OCI-LY1 (cell line): ENCODE results near the gene DISP1.

ENCODE experiments used
- H2AFZ ChIP-seq: fragments of 200-600 bp; sonication (generic), shearing (Covaris generic); 2 replicates; pipeline ENCODE4 v1.6.0; 2014; ENCODE audit warnings: antibody characterized with exemption, mild to moderate bottlenecking, low read length
- H3F3A ChIP-seq: fragments of 200-600 bp; sonication (generic), shearing (Covaris generic); 2 replicates; pipeline ENCODE4 v1.6.0; 2014; ENCODE audit warnings: mild to moderate bottlenecking, antibody characterized with exemption, low read length, moderate library complexity; ENCODE audit not compliant: insufficient read depth
- H3K27ac ChIP-seq: fragments of 200-600 bp; sonication (generic); 2 replicates; pipeline ENCODE4 v1.5.1; 2014; ENCODE audit warnings: low read length, mixed run types, mild to moderate bottlenecking, low read depth; ENCODE audit not compliant: poor library complexity, severe bottlenecking
- H3K27me3 ChIP-seq: fragments of 200-600 bp; sonication (generic); 2 replicates; pipeline ENCODE4 v1.6.0; 2014; ENCODE audit warnings: antibody characterized with exemption, mild to moderate bottlenecking, low read length, moderate library complexity; ENCODE audit not compliant: insufficient read depth
- H3K36me3 ChIP-seq: fragments of 200-600 bp; sonication (generic); 2 replicates; pipeline ENCODE4 v1.6.1; 2014; ENCODE audit warnings: mild to moderate bottlenecking, antibody characterized with exemption, low read length, moderate library complexity, mixed read lengths; ENCODE audit not compliant: insufficient read depth
- H3K4me1 ChIP-seq: fragments of 200-600 bp; sonication (generic); 2 replicates; pipeline ENCODE4 v1.5.1; 2014; ENCODE audit warnings: mild to moderate bottlenecking, low read length, moderate library complexity; ENCODE audit not compliant: insufficient read depth, severe bottlenecking
- H3K4me2 ChIP-seq: fragments of 200-600 bp; sonication (generic), shearing (Covaris generic); 2 replicates; pipeline ENCODE4 v1.6.1; 2014; ENCODE audit warnings: low read length
- H3K4me3 ChIP-seq: fragments of 200-600 bp; sonication (generic); 2 replicates; pipeline ENCODE4 v1.5.1; 2014; ENCODE audit warnings: low read length, low read depth, mild to moderate bottlenecking, mixed read lengths; ENCODE audit not compliant: poor library complexity, severe bottlenecking
- H3K79me2 ChIP-seq: fragments of 200-600 bp; shearing (Covaris generic); 2 replicates; pipeline ENCODE4 v1.6.1; 2016; ENCODE audit warnings: mixed run types, low read length, mixed read lengths; ENCODE audit not compliant: insufficient read depth
- H3K9ac ChIP-seq: fragments of 200-600 bp; sonication (generic), shearing (Covaris generic); 2 replicates; pipeline ENCODE4 v1.6.1; 2014; ENCODE audit warnings: mild to moderate bottlenecking, low read length, mixed read lengths
- H3K9me2 ChIP-seq: fragments of 200-600 bp; sonication (generic), shearing (Covaris generic); 2 replicates; pipeline ENCODE4 v1.6.1; 2014; ENCODE audit warnings: low read depth, mild to moderate bottlenecking, low read length, mixed read lengths
- H3K9me3 ChIP-seq: fragments of 200-600 bp; shearing (Covaris generic); 2 replicates; pipeline ENCODE4 v1.6.1; 2014; ENCODE audit warnings: low read length, mixed read lengths
- H4K20me1 ChIP-seq: fragments of 200-600 bp; sonication (generic), shearing (Covaris generic); 2 replicates; pipeline ENCODE4 v1.6.0; 2016; ENCODE audit warnings: mild to moderate bottlenecking, low read length; ENCODE audit not compliant: insufficient read depth
- CTCF ChIP-seq: fragments of 200-600 bp; sonication (generic), shearing (Covaris generic); IDR thresholded peaks from 2 replicates; pipeline ENCODE4 v1.5.1; 2017; ENCODE audit warnings: mild to moderate bottlenecking, antibody characterized with exemption, low read length, moderate library complexity, mixed read lengths
- EZH2 ChIP-seq: fragments of 200-600 bp; sonication (generic), shearing (Covaris generic); IDR thresholded peaks from 2 replicates; pipeline ENCODE4 v1.8.0; 2017; ENCODE audit warnings: borderline replicate concordance, mixed run types, mild to moderate bottlenecking, antibody characterized with exemption, low read length, moderate library complexity, mixed read lengths

Gene DISP1

GRCh38 chr1:222814536-222815439 is at the start of gene DISP1:
Gene DISP1, plus strand, starts transcription at chr1:222815039. Its CDS starts 127,785 bp downstream, at chr1:222942824.
- Histone ChIP-seq H3K27ac (no peak within 1 kb of the TSS), H3K4me3 (peak within 1 kb of the TSS; percentile 78), H4K20me1 (no peaks in the 10 kb centered on the region), H2AFZ (peak within 1 kb of the TSS; percentile 97), H3K79me2 (no peaks in the 10 kb centered on the region), H3K27me3 (no peaks in the 10 kb centered on the region), H3K9me2 (no peaks in the 10 kb centered on the region), H3K36me3 (no peaks in the 10 kb centered on the region), H3K4me2 (peak within 1 kb of the TSS; percentile 81), H3K4me1 (peaks cover 19% of the 10 kb centered on the region), H3K9ac (peak within 1 kb of the TSS; percentile 81), H3K9me3 (no peaks in the 10 kb centered on the region), H3F3A (no peaks in the 10 kb centered on the region)
- no peak for TF ChIP-seq EZH2

GRCh38 chr1:222767152-222767571 is 47.7 kb upstream of the DISP1 start:
- Histone ChIP-seq H3F3A (no peaks in the 10 kb centered on the region), H3K79me2 (no peaks in the 10 kb centered on the region), H3K9me2 (no peaks in the 10 kb centered on the region), H3K27ac (no peak overlapping the region), H3K36me3 (no peaks in the 10 kb centered on the region), H2AFZ (no peak overlapping the region), H3K4me2 (no peak overlapping the region), H3K9me3 (peaks cover 15% of the 10 kb centered on the region), H3K4me3 (no peak overlapping the region), H3K27me3 (no peaks in the 10 kb centered on the region), H3K4me1 (peaks cover under 1% of the 10 kb centered on the region), H4K20me1 (no peaks in the 10 kb centered on the region), H3K9ac (no peak overlapping the region)
- TF ChIP-seq CTCF (no peak), EZH2 (no peak)

GRCh38 chr1:222768592-222768991 is 46.2 kb upstream of the DISP1 start:
- H3K9me2 ChIP-seq = no peaks in the 10 kb centered on the region
- H3K9me3 ChIP-seq = peaks cover 15% of the 10 kb centered on the region
- no peak overlapping the region for H2AFZ ChIP-seq
- H3K9ac ChIP-seq = no peak overlapping the region
- peaks cover 15% of the 10 kb centered on the region for H3K4me1 ChIP-seq
- H3F3A ChIP-seq = no peaks in the 10 kb centered on the region; the same call in 1 of the 2 replicates
- TF ChIP-seq CTCF (no peak), EZH2 (no peak)
- no peaks in the 10 kb centered on the region for H4K20me1 ChIP-seq
- no peak overlapping the region for H3K4me3 ChIP-seq
- no peak overlapping the region for H3K4me2 ChIP-seq
- H3K79me2 ChIP-seq = no peaks in the 10 kb centered on the region
- H3K36me3 ChIP-seq = no peaks in the 10 kb centered on the region
- H3K27ac ChIP-seq = no peak overlapping the region
- no peaks in the 10 kb centered on the region for H3K27me3 ChIP-seq

GRCh38 chr1:222769181-222769580 is 45.7 kb upstream of the DISP1 start:
- Histone ChIP-seq H3K9me3 (peaks cover 15% of the 10 kb centered on the region), H4K20me1 (no peaks in the 10 kb centered on the region), H3K9me2 (no peaks in the 10 kb centered on the region), H3K4me1 (peaks cover 17% of the 10 kb centered on the region), H3K4me3 (no peak overlapping the region), H3K79me2 (no peaks in the 10 kb centered on the region), H3K9ac (no peak overlapping the region), H3K27me3 (no peaks in the 10 kb centered on the region), H3K27ac (no peak overlapping the region), H3K36me3 (no peaks in the 10 kb centered on the region), H3F3A (no peaks in the 10 kb centered on the region; the same call in 1 of the 2 replicates), H2AFZ (no peak overlapping the region), H3K4me2 (no peak overlapping the region)
- TF ChIP-seq EZH2 = no peak
- no peak; the same call in 1 of the 2 replicates for TF ChIP-seq CTCF
